Trophoblast cell (in vitro differentiated cells and primary cell): Measurements from ENCODE around the gene BEGAIN.

Experiments
- DNase-seq, 2 donors: peaks; one replicate each; pipeline ENCODE4 v3.0.0-alpha.2; 2016
- H2AFZ ChIP-seq: 2 replicates; pipeline ENCODE4 v1.6.1; 2013; ENCODE audit warnings: low read length, moderate library complexity, mild to moderate bottlenecking; ENCODE audit not compliant: insufficient read depth, poor library complexity
- H2AK5ac ChIP-seq: 2 replicates; pipeline ENCODE4 v1.6.1; 2013; ENCODE audit warnings: mild to moderate bottlenecking, low read length
- H2BK120ac ChIP-seq: 2 replicates; pipeline ENCODE4 v1.6.1; 2013; ENCODE audit warnings: low read length, mild to moderate bottlenecking, moderate library complexity; ENCODE audit not compliant: insufficient read depth, poor library complexity
- H2BK12ac ChIP-seq: 2 replicates; pipeline ENCODE4 v1.6.1; 2013; ENCODE audit warnings: mild to moderate bottlenecking, low read length, moderate library complexity
- H2BK5ac ChIP-seq: 2 replicates; pipeline ENCODE4 v1.6.1; 2013; ENCODE audit warnings: low read length, low read depth, moderate library complexity, mild to moderate bottlenecking; ENCODE audit not compliant: poor library complexity
- H3K14ac ChIP-seq: 2 replicates; pipeline ENCODE4 v1.6.1; 2013; ENCODE audit warnings: mild to moderate bottlenecking, low read length
- H3K18ac ChIP-seq: 2 replicates; pipeline ENCODE4 v1.6.1; 2013; ENCODE audit warnings: mild to moderate bottlenecking, low read length
- H3K23ac ChIP-seq: 2 replicates; pipeline ENCODE4 v1.6.1; 2013; ENCODE audit warnings: low read length
- H3K27ac ChIP-seq: 2 replicates; pipeline ENCODE4 v1.5.1; 2013; ENCODE audit warnings: low read depth, mild to moderate bottlenecking, inconsistent platforms, low read length, moderate library complexity
- H3K27me3 ChIP-seq: 2 replicates; pipeline ENCODE4 v1.6.1; 2013; ENCODE audit warnings: inconsistent platforms, mild to moderate bottlenecking, low read length, moderate library complexity; ENCODE audit not compliant: insufficient read depth
- H3K36me3 ChIP-seq, 2 experiments: 1 replicate in 1 of 2; 2 replicates in 1 of 2; pipeline ENCODE4 v1.6.1; 2013; ENCODE audit warnings: low read length in 2 of 2, mild to moderate bottlenecking in 2 of 2, moderate library complexity in 1 of 2; ENCODE audit not compliant: insufficient read depth in 2 of 2, control insufficient read depth in 1 of 2
- H3K4ac ChIP-seq: 2 replicates; pipeline ENCODE4 v1.6.1; 2013; ENCODE audit warnings: low read depth, mild to moderate bottlenecking, low read length, moderate library complexity
- H3K4me1 ChIP-seq, 2 experiments: 1 replicate in 1 of 2; 2 replicates in 1 of 2; pipeline ENCODE4 v1.6.1; 2013; ENCODE audit warnings: low read length in 2 of 2, mild to moderate bottlenecking in 2 of 2, moderate library complexity in 1 of 2; ENCODE audit not compliant: insufficient read depth in 2 of 2, control insufficient read depth in 1 of 2
- H3K4me2 ChIP-seq: 2 replicates; pipeline ENCODE4 v1.6.1; 2013; ENCODE audit warnings: inconsistent platforms, mild to moderate bottlenecking, low read length, moderate library complexity
- H3K4me3 ChIP-seq: 2 replicates; pipeline ENCODE4 v1.5.1; 2013; ENCODE audit warnings: mild to moderate bottlenecking, low read depth, low read length, inconsistent platforms
- H3K79me1 ChIP-seq: one replicate; pipeline ENCODE4 v1.6.1; 2013; ENCODE audit warnings: low read length
- H3K79me2 ChIP-seq: 2 replicates; pipeline ENCODE4 v1.6.1; 2013; ENCODE audit warnings: low read length, mild to moderate bottlenecking; ENCODE audit not compliant: control insufficient read depth, insufficient read depth, poor library complexity
- H3K9ac ChIP-seq: 2 replicates; pipeline ENCODE4 v1.6.1; 2013; ENCODE audit warnings: mild to moderate bottlenecking, low read length
- H3K9me3 ChIP-seq: 2 replicates; pipeline ENCODE4 v1.6.1; 2013; ENCODE audit warnings: low read depth, mild to moderate bottlenecking, control low read depth, inconsistent platforms, low read length; ENCODE audit not compliant: insufficient read depth
- H4K12ac ChIP-seq: 2 replicates; pipeline ENCODE4 v1.6.1; 2013; ENCODE audit warnings: low read depth, mild to moderate bottlenecking, low read length, moderate library complexity
- H4K8ac ChIP-seq: 2 replicates; pipeline ENCODE4 v1.6.1; 2013; ENCODE audit warnings: low read depth, mild to moderate bottlenecking, low read length, moderate library complexity
- H4K91ac ChIP-seq: one replicate; pipeline ENCODE4 v1.6.1; 2013; ENCODE audit warnings: low read depth, mild to moderate bottlenecking, low read length, moderate library complexity
- WGBS: extraction: QIAGEN DNeasy Blood & Tissue Kit; methylation state at CpG from one replicate; pipeline ENCODE4 v1.1.7; 2013; ENCODE audit warnings: missing lambda C conversion rate; ENCODE audit not compliant: insufficient read length, insufficient coverage; ENCODE audit errors: extremely low coverage; 5-methylcytosine and 5-hydroxymethylcytosine counted together

The BEGAIN gene

DNA sequence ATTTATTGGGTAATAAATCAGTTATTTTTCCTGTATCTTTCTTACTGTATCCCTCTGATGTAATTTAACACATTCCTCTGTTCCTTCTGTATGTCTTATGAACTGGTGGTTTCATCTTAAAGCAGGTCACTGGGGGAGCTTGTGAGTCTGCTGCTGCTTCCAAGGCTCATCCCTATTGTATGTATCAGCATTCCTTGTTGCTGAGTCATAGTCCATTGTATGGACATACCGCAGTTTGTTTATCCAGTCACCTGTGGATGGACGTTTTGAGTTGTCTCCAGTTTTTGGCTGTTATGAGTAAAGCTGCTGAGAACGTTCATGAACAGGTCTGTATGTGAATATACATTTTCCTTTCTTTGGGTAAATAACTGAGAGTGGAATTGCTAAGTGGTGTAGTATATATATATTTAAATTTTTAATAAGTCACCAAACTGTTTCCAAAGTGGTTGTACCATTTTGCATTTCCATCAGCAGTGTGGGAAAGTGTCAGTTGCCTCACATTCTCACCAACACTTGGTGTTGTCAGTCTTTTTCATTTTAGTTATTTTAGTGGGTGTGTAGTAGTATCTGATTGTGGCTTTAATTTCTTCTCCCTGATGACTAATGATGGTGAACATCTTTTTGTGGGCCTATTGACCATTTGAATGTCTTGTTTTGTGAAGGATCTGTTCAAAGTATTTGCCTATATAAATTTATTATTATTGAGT is 82.7 kb downstream of the BEGAIN start:
- Histone ChIP-seq H3K27ac (no peak overlapping the region), H2BK5ac (no peak overlapping the region), H3K79me1 (no peaks in the 10 kb centered on the region), H2AK5ac (no peak overlapping the region), H4K91ac (no peak overlapping the region), H3K4me1 (no peaks in the 10 kb centered on the region), H2AFZ (no peak overlapping the region), H4K12ac (no peak overlapping the region), H3K4me3 (no peak overlapping the region), H3K14ac (no peak overlapping the region), H3K36me3 (no peaks in the 10 kb centered on the region), H3K79me2 (no peaks in the 10 kb centered on the region), H3K27me3 (no peaks in the 10 kb centered on the region), H3K18ac (no peak overlapping the region), H3K4ac (no peak overlapping the region), H3K9me3 (no peaks in the 10 kb centered on the region), H4K8ac (no peak overlapping the region), H3K23ac (no peak overlapping the region), H3K9ac (no peak overlapping the region), H2BK120ac (no peak overlapping the region), H2BK12ac (no peak overlapping the region), H3K4me2 (no peak overlapping the region)
- WGBS: no CpG with 5 or more reads among the region's 3 CpGs
- DNase-seq: peak in 1 of 2 donors; percentile 48

DNA sequence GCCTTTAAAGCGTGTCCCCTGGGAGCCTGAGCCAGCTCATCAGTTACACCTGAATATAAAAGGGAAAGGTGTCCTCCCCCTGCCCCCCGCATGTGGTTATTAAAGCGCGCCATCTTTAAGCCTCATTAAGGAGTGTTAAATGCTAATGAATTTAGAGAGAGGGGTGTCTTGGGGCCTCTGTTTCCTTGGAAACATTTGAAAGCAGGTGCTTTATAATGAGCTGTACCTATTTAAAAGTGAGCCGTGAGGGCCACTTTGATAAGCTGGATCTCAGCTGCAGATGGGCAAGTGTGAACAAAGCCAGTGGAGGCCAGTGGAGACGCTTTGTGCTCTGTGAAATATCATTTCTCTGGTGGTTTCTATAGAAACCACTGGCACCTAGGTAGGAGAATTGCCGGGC is 84.0 kb downstream of the BEGAIN start:
- Histone ChIP-seq H3K9ac (no peak overlapping the region), H4K8ac (no peak overlapping the region), H3K79me1 (no peaks in the 10 kb centered on the region), H3K27ac (no peak overlapping the region), H4K12ac (no peak overlapping the region), H4K91ac (no peak overlapping the region), H3K79me2 (no peaks in the 10 kb centered on the region), H3K27me3 (no peaks in the 10 kb centered on the region), H3K4ac (no peak overlapping the region), H3K23ac (no peak overlapping the region), H3K4me3 (no peak overlapping the region), H2AFZ (no peak overlapping the region), H2BK5ac (no peak overlapping the region), H3K4me2 (no peak overlapping the region), H2AK5ac (no peak overlapping the region), H2BK120ac (no peak overlapping the region), H3K4me1 (no peaks in the 10 kb centered on the region), H3K9me3 (no peaks in the 10 kb centered on the region), H3K18ac (no peak overlapping the region), H3K36me3 (no peaks in the 10 kb centered on the region), H3K14ac (no peak overlapping the region), H2BK12ac (no peak overlapping the region)
- no CpG with 5 or more reads among the region's 7 CpGs for WGBS
- DNase-seq: no peak

DNA sequence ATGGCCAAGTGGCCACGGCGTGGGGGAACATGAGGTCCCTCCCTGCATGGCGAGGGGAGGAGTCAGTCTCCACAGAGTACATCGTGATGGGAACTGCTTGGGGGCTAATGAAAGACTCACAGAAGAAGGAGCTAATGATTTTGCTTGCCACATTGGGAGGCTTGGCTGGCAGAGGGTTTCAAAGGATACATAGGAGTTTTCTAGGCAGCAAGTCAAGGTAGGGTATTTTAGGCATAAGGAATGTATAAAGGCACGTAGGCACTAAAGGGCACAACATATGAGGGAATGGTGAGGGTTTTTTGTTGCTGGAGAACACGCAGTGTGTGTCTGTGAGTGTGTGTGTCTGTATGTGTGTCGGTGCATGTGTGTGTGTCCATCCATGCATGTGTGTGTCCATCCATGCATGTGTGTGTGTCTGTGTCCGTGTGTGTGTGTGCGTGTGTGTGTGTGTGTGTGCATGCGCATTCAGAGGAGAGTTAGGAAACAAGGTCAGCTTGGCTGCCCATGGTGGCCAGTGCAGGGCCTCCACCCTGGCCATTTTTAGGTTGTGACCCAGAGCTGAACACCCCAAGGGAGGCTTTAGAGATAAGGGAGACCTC is 84.5 kb downstream of the BEGAIN start:
- H4K8ac ChIP-seq: no peak overlapping the region
- no peak overlapping the region for H3K27ac ChIP-seq
- H2BK120ac ChIP-seq: no peak overlapping the region
- H3K4me3 ChIP-seq: no peak overlapping the region
- no peak overlapping the region for H3K14ac ChIP-seq
- H2AK5ac ChIP-seq: no peak overlapping the region
- H3K23ac ChIP-seq: no peak overlapping the region
- no peak overlapping the region for H4K91ac ChIP-seq
- no peaks in the 10 kb centered on the region for H3K79me2 ChIP-seq
- no CpG with 5 or more reads among the region's 10 CpGs for WGBS
- no peak overlapping the region for H3K9ac ChIP-seq
- no peak overlapping the region for H2AFZ ChIP-seq
- no peak overlapping the region for H3K4me2 ChIP-seq
- no peaks in the 10 kb centered on the region for H3K79me1 ChIP-seq
- no peaks in the 10 kb centered on the region for H3K27me3 ChIP-seq
- no peak overlapping the region for H3K18ac ChIP-seq
- no peaks in the 10 kb centered on the region for H3K9me3 ChIP-seq
- H4K12ac ChIP-seq: no peak overlapping the region
- H2BK5ac ChIP-seq: no peak overlapping the region
- no peak overlapping the region for H2BK12ac ChIP-seq
- no peak for DNase-seq
- no peak overlapping the region for H3K4ac ChIP-seq
- H3K36me3 ChIP-seq: no peaks in the 10 kb centered on the region
- H3K4me1 ChIP-seq: no peaks in the 10 kb centered on the region

DNA sequence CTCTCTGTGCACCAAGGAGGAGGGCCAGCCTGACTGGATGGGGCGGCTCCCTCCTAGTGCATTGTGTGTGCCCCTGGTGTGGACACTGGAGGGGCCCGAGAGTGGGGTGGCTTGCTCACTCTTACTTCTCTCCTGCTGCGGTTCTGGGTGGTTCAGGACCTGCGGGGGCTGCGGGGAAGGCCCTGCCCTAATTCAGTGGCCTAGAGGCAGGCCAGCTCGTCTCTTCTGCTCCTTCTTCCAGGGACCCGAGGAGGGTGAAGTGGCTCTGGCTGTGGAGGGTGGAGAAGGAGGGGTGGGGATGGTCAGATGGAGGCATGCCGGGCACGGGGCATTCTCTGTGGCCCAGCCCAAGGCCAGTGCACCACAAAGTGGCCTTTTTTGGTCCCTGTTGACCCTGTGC is 87.1 kb downstream of the BEGAIN start:
- Histone ChIP-seq H3K4me1 (no peaks in the 10 kb centered on the region), H3K23ac (no peak overlapping the region), H3K4ac (no peak overlapping the region), H2BK120ac (no peak overlapping the region), H3K9ac (no peak overlapping the region), H2BK12ac (no peak overlapping the region), H3K4me2 (no peak overlapping the region), H3K79me1 (no peaks in the 10 kb centered on the region), H3K14ac (no peak overlapping the region), H3K79me2 (no peaks in the 10 kb centered on the region), H4K8ac (no peak overlapping the region), H3K27ac (no peak overlapping the region), H3K18ac (no peak overlapping the region), H2AK5ac (no peak overlapping the region), H3K9me3 (no peaks in the 10 kb centered on the region), H3K27me3 (no peaks in the 10 kb centered on the region), H4K91ac (no peak overlapping the region), H3K4me3 (no peak overlapping the region), H2BK5ac (no peak overlapping the region), H2AFZ (no peak overlapping the region), H4K12ac (no peak overlapping the region), H3K36me3 (no peaks in the 10 kb centered on the region)
- no peak for DNase-seq
- no CpG with 5 or more reads among the region's 9 CpGs for WGBS
